GM18951 (cell line): Measurements from ENCODE around the gene EN2.

ENCODE experiments used
- POLR2A ChIP-seq: IDR thresholded peaks from 4 replicates; pipeline ENCODE4 v1.6.1; 2011; ENCODE audit warnings: mild to moderate bottlenecking; ENCODE audit not compliant: insufficient read length, insufficient read depth; ENCODE audit errors: extremely low read depth
- in situ Hi-C: fragments of 300-500 bp; cut with MboI; formaldehyde crosslinking; loops from one replicate; pipeline ENCODE4 v1.12.0; 2022; ENCODE audit warnings: low sequenced_read_pairs, mixed read lengths, inconsistent platforms; ENCODE audit not compliant: unreplicated experiment

EN2 gene

GRCh38 chr7:155512246-155512887 is 54.4 kb downstream of the EN2 start:
- TF ChIP-seq POLR2A, result no peak
- in situ Hi-C loops, result loop anchor here (25.0 kb wide), 1 partner anchor 125 kb away; no protein-coding TSS in a partner anchor

GRCh38 chr7:155513543-155514285 is 55.8 kb downstream of the EN2 start:
- in situ Hi-C loops, result loop anchor here (25.0 kb wide), 1 partner anchor 126 kb away; no protein-coding TSS in a partner anchor
- no peak for TF ChIP-seq POLR2A

DNA sequence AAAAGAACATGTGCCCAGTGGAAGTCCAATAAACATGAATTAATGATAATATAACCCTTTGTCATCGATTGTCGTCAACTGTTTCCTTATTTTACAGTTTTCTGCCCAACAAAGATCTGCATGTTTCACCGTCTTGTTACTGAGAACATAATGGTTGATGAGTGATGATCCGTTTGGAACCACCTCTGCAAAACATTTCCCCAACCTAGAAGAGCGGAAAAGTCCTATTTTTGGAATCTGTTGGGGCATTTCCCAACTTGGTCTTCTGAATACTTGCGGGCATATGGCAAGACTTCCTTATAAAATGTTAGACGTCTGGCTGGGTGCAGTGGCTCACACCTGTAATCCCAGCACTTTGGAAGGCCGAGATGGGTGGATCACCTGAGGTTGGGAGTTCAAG is 56.4 kb downstream of the EN2 start:
- in situ Hi-C loops, result loop anchor here (25.0 kb wide), 1 partner anchor 127 kb away; no protein-coding TSS in a partner anchor
- TF ChIP-seq POLR2A, result no peak
